Psoas muscle (tissue), 8 donors: Measurements from ENCODE around the gene HIRA. TPM values are rescaled to one million over a fixed set of nuclear protein-coding genes. Genes with fewer than 3 reads are reported as not detected.

ENCODE experiments used
- ATAC-seq, 4 donors: fragments of 200-7000 bp; cut with Tn5 transposase; one replicate each; pipeline ENCODE4 v1.9.1; 2020; ENCODE audit warnings: moderate library complexity in 3 of 4, mild to moderate bottlenecking in 2 of 4
- DNase-seq, 2 donors: peaks; one replicate each; pipeline ENCODE4 v3.0.0-alpha.2; 2020
- H3K27ac ChIP-seq: fragments of 200-600 bp; one replicate; pipeline ENCODE4 v1.8.0; 2022
- H3K27me3 ChIP-seq, 3 donors: fragments of 200-600 bp in 1 of 3; one replicate each; pipeline versions ENCODE4 v1.6.1 to v1.8.0; 2013 to 2022; ENCODE audit warnings: low read length in 2 of 3, mild to moderate bottlenecking in 2 of 3, moderate library complexity in 1 of 3; ENCODE audit not compliant: insufficient read depth in 3 of 3
- H3K36me3 ChIP-seq, 2 donors: fragments of 200-600 bp in 1 of 2; one replicate each; pipeline versions ENCODE4 v1.6.1 to v1.8.0; 2013 to 2022; ENCODE audit warnings: low read depth in 1 of 2, mild to moderate bottlenecking in 1 of 2, moderate library complexity in 1 of 2; ENCODE audit not compliant: insufficient read depth in 1 of 2
- H3K4me1 ChIP-seq: fragments of 200-600 bp; one replicate; pipeline ENCODE4 v1.8.0; 2022
- H3K4me3 ChIP-seq: fragments of 200-600 bp; one replicate; pipeline ENCODE4 v1.8.0; 2022; ENCODE audit warnings: mild to moderate bottlenecking
- H3K9me3 ChIP-seq: fragments of 200-600 bp; one replicate; pipeline ENCODE4 v1.8.0; 2022
- WGBS, 3 donors: extraction: QIAGEN DNeasy Blood & Tissue Kit; methylation state at CpG; one replicate each; pipeline versions ENCODE4 v1.1.6 to v1.1.7; 2013; 5-methylcytosine and 5-hydroxymethylcytosine counted together
- intact Hi-C, 2 donors: fragments of 100-400 bp; cut with DNase I; formaldehyde crosslinking; loops; one replicate each; pipeline versions ENCODE4 v1.11.0 to v1.14.2; 2022
- polyA plus RNA-seq, 3 donors: library from polyadenylated mRNA; stranded (reverse); fragments of 200-250 nt; gene quantifications; one replicate each; pipeline ENCODE4 v1.2.3, GENCODE V29; 2013
- total RNA-seq, 4 donors: library from RNA; stranded (reverse); fragmentation: NEBNext Ultra II Directional in 2 of 4; extraction: Animal tissue kit (Norgen Biotek cat#: 25700) in 2 of 4; gene quantifications; one replicate each; pipeline versions ENCODE4 v1.2.1 to v1.2.4, GENCODE V29; 2021 to 2023
- TF ChIP-seq, protein P1 (sequence below): fragments of 200-600 bp; IDR thresholded peaks from one replicate; pipeline ENCODE4 v1.8.0; 2022; ENCODE audit warnings: antibody characterized with exemption
- donor health status: healthy with polysubstance abuse.
- donor health status: DM: no; HTN: no; CAD: no; lungs with moderate emphysema.
- donor health status: Bipolar disorder and iron deficiency.
- donor health status: healthy.
- donor health status: DM: yes; HTN: yes; CAD: no.
- donor health status: DM: no; HTN: no; CAD: no.
- donor health status: DM: no; HTN: no; CAD: no.
- donor health status: DM: yes; HTN: yes; CAD: no.

The HIRA gene
- total and polyA plus RNA-seq, 7 donors: 12.3 to 32.7 (median 17.2) TPM

DNA sequence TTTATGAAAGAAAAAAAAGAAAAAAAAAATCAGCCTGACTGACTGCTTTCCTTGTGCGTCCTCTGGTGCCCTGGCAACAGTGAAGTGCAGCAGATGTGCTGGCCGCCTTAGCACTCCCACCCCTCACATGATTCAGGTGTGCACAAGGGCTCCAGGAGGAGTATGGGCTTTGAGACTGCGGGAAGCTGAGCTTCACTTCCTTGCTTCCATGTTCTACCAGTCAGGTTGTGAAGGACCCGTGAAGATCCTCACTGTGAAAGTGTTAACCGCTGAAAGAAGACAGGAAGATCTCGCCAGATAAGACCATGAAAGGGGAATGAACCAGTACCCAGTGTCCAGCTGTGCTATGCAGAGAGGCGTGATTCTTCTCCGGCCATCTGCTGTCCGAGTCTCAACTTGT is 48.2 kb downstream of the HIRA start:
- Histone ChIP-seq H3K4me3 (no peak overlapping the region), H3K4me1 (no peaks in the 10 kb centered on the region), H3K9me3 (no peaks in the 10 kb centered on the region), H3K27ac (no peak overlapping the region), H3K36me3 (peaks cover 10 to 92% of the 10 kb centered on the region in 2 donors), H3K27me3 (no peaks in the 10 kb centered on the region)
- 90 to 93% (median 90%) methylated on average over 9 of the region's 9 CpGs for WGBS, 3 donors
- DNase-seq (no peak), ATAC-seq (no peak)
- intact Hi-C loops: loop anchor here (10.0 kb wide), 4 partner anchors 72 to 242 kb away; no protein-coding TSS in a partner anchor
- TF ChIP-seq, protein P1, sequence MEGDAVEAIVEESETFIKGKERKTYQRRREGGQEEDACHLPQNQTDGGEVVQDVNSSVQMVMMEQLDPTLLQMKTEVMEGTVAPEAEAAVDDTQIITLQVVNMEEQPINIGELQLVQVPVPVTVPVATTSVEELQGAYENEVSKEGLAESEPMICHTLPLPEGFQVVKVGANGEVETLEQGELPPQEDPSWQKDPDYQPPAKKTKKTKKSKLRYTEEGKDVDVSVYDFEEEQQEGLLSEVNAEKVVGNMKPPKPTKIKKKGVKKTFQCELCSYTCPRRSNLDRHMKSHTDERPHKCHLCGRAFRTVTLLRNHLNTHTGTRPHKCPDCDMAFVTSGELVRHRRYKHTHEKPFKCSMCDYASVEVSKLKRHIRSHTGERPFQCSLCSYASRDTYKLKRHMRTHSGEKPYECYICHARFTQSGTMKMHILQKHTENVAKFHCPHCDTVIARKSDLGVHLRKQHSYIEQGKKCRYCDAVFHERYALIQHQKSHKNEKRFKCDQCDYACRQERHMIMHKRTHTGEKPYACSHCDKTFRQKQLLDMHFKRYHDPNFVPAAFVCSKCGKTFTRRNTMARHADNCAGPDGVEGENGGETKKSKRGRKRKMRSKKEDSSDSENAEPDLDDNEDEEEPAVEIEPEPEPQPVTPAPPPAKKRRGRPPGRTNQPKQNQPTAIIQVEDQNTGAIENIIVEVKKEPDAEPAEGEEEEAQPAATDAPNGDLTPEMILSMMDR: no peak

DNA sequence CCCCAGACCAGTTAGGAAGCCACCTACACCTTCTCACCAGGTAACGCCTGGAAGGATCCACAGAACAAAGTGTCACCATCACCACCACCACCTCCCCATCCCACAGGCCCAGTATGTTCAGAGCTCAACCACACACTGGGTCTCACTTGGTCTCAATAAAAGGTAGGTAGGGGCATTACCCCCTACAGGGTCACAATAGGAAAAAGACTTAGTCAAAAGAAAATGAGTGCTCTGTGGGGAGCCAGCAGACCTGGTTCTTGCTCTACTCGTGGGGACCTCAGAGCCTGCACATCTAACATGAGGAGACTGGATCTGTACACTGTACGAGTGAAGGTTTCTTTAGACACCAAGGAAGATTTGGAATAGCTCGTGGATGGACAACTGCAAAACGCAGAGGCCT is 49.3 kb downstream of the HIRA start:
- intact Hi-C loops: loop anchor here (10.0 kb wide), 4 partner anchors 73 to 243 kb away; no protein-coding TSS in a partner anchor
- Histone ChIP-seq H3K36me3 (peaks cover 3 to 92% of the 10 kb centered on the region in 2 donors), H3K4me1 (no peaks in the 10 kb centered on the region), H3K9me3 (no peaks in the 10 kb centered on the region), H3K27ac (no peak overlapping the region), H3K4me3 (no peak overlapping the region), H3K27me3 (no peaks in the 10 kb centered on the region)
- DNase-seq (no peak), ATAC-seq (no peak)
- TF ChIP-seq, protein P1: no peak
- WGBS, 3 donors: 88 to 95% (median 94%) methylated on average over 5 of the region's 5 CpGs

DNA sequence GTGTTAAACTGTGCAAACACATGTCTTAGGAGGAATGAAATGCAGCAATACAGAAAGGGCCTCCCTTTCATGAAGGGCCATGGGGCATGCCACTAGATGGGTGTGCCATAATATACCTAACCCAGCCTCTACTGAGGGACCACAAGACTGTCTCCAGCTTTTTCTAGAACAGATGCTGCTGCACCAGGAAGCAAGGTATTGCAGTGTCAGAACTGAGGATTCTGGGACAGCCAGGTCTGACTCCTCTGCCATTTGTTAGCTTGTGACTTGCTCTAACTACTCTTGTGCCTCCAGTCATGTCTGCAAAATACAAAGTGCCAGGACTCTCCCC is 53.2 kb downstream of the HIRA start:
- H3K27ac ChIP-seq: no peak overlapping the region
- H3K9me3 ChIP-seq: no peaks in the 10 kb centered on the region
- no peak overlapping the region for H3K4me3 ChIP-seq
- no peak for DNase-seq
- H3K36me3 ChIP-seq: peaks cover 16 to 91% of the 10 kb centered on the region in 2 donors
- intact Hi-C loops: loop anchor here in 1 of 2 donors (10.0 kb wide), 1 partner anchor 54 kb away; no protein-coding TSS in a partner anchor
- no peak for ATAC-seq
- H3K27me3 ChIP-seq: no peaks in the 10 kb centered on the region
- no peaks in the 10 kb centered on the region for H3K4me1 ChIP-seq
- TF ChIP-seq, protein P1: no peak

DNA sequence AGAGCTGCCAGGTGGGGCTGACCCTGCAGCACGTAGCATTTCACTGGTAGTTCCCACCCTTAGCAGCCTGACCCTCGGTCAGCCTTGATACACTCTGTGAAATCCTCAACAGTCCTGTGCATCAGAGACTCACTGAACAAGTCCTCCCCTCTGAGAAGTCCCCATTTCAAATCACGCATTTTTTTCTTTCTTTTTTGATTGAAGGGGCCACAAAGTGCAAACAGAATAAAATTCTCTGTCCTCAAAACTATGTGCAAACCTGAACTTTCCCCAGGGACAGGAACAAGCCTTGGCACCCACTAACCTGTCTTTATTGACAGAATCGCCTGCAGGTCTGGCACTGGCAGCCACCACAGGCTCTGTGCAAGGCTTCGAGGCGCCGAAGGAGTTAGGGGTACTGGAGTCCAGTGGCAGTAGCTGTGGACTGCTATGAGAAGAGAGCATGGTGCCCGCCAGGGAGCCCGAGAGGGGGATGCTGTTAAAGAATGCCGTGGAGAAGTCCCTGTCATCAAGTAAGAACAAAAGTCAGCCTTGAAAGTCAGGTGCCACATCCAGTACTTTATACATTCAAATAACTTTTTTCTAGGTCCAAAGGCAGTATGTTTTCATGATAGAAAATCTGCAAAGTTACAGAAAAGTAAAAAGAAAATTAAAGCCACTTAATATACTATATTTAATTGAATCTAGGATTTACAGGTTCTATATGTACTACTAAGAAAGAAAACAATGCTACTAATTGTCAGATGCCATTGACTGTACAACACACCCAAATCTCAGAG is 53.8 kb downstream of the HIRA start:
- no peaks in the 10 kb centered on the region for H3K9me3 ChIP-seq
- TF ChIP-seq, protein P1: no peak
- DNase-seq (no peak), ATAC-seq (no peak)
- no peak overlapping the region for H3K4me3 ChIP-seq
- peaks cover 16 to 91% of the 10 kb centered on the region in 2 donors for H3K36me3 ChIP-seq
- intact Hi-C loops: loop anchor here in 1 of 2 donors (10.0 kb wide), 1 partner anchor 53 kb away; no protein-coding TSS in a partner anchor
- no peaks in the 10 kb centered on the region for H3K4me1 ChIP-seq
- H3K27me3 ChIP-seq: no peaks in the 10 kb centered on the region
- WGBS, 3 donors: 91 to 96% (median 92%) methylated on average over 10 of the region's 10 CpGs
- H3K27ac ChIP-seq: no peak overlapping the region
